Inferior parietal cortex (tissue), 1 donor: Measurements from ENCODE around the gene MAP2K5.

ENCODE experiments used
- DNase-seq: peaks from one replicate; pipeline ENCODE4 v3.0.0-alpha.2; 2016; ENCODE audit errors: extremely low spot score

The MAP2K5 gene

GRCh38 chr15:67521783-67522568, 20.5 kb upstream of the MAP2K5 start:
- peak; percentile 46 for DNase-seq

GRCh38 chr15:67523330-67523729, 19.2 kb upstream of the MAP2K5 start:
- DNase-seq = no peak

- DNase-seq = no peak
These were observed 18.3 kb upstream of the MAP2K5 start for GRCh38 chr15:67524235-67524634.

- no peak for DNase-seq
These were observed 14.0 kb upstream of the MAP2K5 start for GRCh38 chr15:67528513-67528912.

- no peak for DNase-seq
These were observed 11.1 kb upstream of the MAP2K5 start for GRCh38 chr15:67531379-67531914.

- no peak for DNase-seq
These were observed 8.6 kb upstream of the MAP2K5 start for GRCh38 chr15:67533873-67534272.

- no peak for DNase-seq
These were observed 8.1 kb upstream of the MAP2K5 start for GRCh38 chr15:67534360-67534759.

GRCh38 chr15:67537771-67538170, 4.7 kb upstream of the MAP2K5 start:
- DNase-seq = no peak

- no peak for DNase-seq
These were observed 830 bp downstream of the MAP2K5 start for GRCh38 chr15:67543348-67543718.

GRCh38 chr15:67544475-67544874, 2.0 kb downstream of the MAP2K5 start:
- no peak for DNase-seq

- no peak for DNase-seq
These were observed 3.4 kb downstream of the MAP2K5 start for GRCh38 chr15:67545864-67546263.

GRCh38 chr15:67547064-67547463, 4.6 kb downstream of the MAP2K5 start:
- DNase-seq = no peak

GRCh38 chr15:67547836-67548235, 5.3 kb downstream of the MAP2K5 start:
- DNase-seq = no peak

- no peak for DNase-seq
These were observed 5.8 kb downstream of the MAP2K5 start for GRCh38 chr15:67548236-67548852.

GRCh38 chr15:67548862-67549651, 6.6 kb downstream of the MAP2K5 start:
- DNase-seq = peak; percentile 63

- no peak for DNase-seq
These were observed 7.2 kb downstream of the MAP2K5 start for GRCh38 chr15:67549736-67550135.

GRCh38 chr15:67550522-67550921, 8.0 kb downstream of the MAP2K5 start:
- DNase-seq = no peak

GRCh38 chr15:67551207-67551743, 8.8 kb downstream of the MAP2K5 start:
- no peak for DNase-seq

GRCh38 chr15:67554580-67554979, 12.1 kb downstream of the MAP2K5 start:
- no peak for DNase-seq

- no peak for DNase-seq
These were observed 14.6 kb downstream of the MAP2K5 start for GRCh38 chr15:67556976-67557570.

GRCh38 chr15:67558502-67558901, 16.0 kb downstream of the MAP2K5 start:
- no peak for DNase-seq

GRCh38 chr15:67559158-67559557, 16.7 kb downstream of the MAP2K5 start:
- DNase-seq = no peak
